NCI-H2196 treated with DMSO at 0.1 percent for 48 hours (cell line): Measurements from ENCODE around the gene SLC12A9.

Source experiments
- DNase-seq: peaks from one replicate; lab custom pipeline; 2025; ENCODE audit not compliant: unreplicated experiment; lab: John Stamatoyannopoulos, UW

Gene SLC12A9

DNA sequence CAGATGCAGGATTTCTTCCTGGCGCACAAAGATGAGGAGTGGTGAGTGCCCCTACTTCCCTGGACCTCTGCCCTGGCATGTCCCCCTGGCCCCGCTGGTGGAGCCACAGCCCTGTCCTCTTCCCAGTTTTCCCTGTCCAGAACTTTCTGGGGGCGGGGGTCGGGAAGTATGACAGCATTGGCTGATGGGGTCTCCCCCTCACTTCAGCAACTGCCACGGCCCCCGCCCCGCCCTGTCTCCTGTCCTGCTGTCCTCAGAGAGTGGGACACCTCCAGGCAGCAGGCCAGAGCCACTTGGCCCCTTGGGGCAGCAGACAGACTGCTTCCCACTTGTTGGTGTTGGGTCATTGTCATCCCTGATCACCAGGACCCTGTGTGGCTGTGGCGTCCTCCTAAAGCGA, 29.7 kb downstream of the SLC12A9 start:
- DNase-seq, result no peak

DNA sequence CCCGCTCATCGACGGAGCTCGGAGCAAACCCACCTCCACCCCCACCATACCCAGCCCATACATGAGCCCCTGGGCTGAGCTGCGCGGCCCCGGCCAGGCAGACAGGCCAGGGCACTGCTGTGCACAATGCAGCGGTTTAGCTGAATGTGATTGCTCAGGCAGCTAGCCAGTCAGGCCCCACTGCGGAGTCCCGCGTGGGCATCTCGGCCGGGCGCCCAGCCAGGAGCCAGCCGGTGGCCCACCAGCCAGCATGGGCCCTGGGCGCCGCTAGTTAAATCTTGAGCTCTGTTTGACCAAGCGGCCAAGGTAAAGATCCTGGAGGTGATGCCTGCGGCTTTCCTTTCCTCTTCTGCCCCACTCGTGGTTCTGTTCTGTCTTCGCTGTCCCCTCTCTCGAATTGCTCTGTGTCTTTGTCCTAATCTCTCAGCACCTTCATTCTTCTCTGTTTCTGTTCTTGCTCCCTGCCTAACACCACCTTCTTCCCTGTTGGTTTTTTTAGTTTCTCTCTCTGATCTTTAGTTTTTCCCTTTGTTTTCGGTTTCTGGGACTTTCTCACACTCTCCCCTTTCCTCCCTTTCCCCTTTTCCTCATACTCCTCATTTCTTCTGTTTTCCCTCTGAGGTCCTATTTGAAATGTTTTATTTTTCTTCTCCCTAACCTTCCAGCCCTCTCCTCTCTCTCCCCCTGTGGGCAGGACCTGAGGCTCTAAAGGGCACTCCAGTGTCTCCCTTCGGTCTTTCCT, 30.4 kb downstream of the SLC12A9 start:
- DNase-seq, result no peak

DNA sequence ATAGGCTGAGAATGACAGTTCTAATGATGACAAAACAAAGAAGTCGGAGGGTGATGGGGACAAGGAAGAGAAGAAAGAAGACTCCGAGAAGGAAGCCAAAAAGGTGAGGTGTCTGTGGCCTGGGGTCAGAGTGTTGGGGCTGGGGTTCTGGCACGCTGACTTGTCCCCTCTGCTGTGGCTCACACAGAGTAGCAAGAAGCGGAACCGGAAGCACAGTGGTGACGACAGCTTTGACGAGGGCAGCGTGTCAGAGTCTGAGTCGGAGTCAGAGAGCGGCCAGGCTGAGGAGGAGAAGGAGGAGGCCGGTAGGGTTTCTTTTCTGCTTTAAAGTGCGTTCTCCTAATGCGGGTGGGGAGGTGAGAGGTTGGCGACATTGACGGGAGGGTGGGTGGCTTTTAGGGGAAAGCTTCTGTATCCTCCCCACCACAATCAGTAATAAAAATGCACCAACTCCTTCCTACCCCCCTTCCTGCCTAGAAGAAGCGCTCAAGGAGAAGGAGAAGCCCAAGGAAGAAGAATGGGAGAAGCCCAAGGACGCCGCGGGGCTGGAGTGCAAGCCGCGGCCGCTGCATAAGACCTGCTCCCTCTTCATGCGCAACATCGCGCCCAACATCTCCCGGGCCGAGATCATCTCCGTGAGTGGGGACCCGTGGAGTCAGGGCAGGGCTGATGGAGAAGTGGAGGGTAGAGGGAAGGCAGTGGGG, 32.4 kb downstream of the SLC12A9 start:
- DNase-seq, result no peak

DNA sequence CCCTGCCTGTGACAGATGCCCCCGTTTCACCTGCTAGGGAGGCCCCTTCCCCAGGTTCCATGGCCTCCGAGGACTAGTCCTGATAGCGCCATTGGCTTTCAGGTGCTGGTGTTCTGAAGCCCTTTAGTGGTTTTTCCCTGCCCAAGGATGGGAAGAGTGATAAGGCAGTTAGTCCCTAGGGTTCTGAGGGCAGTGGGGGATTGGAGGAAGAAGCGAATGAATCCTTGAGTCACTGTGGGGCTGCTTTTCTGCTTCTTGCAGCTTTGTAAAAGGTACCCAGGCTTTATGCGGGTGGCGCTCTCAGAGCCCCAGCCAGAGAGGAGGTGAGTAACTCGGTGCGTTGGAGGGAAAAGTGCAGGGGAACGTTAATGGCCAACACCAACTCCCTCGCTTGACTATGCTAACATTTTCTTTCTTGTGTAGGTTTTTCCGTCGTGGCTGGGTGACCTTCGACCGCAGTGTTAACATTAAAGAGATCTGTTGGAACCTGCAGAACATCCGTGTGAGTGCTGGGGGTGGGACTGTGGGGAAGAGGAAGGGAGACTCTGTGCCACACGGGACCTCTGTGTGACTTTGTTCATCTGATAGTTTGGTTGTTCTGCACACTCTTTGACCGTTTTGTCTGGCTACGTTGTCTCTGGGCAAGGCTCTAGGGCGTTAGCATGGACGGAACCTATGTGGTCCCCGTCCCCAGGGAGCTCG, 33.1 kb downstream of the SLC12A9 start:
- no peak for DNase-seq

DNA sequence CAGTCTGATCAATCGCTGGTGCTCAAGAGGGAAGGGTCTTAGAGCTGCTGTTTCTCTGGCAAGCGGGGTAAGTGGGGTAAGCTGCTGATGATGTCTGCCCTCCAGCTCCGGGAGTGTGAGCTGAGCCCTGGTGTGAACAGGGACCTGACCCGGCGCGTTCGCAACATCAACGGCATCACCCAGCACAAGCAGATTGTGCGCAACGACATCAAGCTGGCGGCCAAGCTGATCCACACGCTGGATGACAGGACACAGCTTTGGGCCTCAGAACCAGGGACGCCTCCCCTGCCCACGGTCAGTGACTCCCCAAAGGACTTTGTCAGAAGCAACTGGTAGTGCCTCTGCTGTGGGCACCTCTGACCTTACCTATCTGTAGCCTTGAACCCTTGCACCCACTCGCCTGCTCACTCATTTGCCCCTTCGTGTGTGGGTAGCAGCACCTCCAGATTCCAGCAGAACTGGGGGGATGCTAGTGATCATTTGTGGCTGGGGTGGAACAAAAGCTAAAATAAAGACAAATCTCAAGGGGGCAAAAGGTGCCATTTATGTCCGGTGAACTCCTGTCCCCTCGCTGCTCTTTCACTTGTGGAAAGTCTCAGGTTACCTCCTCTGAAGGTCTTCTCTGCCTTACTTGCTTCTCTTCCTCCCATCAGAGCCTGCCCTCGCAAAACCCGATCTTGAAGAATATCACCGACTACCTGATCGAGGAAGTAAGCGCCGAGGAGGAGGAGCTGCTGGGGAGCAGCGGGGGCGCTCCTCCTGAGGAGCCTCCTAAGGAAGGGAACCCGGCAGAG, 33.8 kb downstream of the SLC12A9 start:
- DNase-seq, result no peak

DNA sequence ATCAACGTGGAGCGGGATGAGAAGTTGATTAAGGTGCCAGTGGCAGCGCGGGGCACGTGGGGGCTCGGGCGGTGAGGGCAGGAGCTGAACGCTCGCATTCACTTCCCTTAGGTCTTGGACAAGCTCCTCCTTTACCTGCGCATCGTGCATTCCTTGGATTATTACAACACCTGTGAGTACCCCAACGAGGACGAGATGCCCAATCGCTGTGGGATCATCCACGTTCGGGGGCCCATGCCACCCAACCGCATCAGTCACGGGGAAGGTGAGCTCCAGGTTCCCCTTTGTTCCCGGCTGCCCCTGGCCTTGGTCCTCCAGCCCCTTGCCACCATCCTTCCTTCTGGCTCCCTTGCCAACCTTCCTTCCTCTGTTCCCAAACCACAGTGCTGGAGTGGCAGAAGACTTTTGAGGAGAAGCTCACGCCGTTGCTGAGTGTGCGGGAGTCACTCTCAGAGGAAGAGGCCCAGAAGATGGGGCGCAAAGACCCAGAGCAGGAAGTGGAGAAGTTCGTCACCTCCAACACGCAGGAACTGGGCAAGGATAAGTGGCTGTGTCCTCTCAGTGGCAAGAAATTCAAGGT, 34.5 kb downstream of the SLC12A9 start:
- no peak for DNase-seq

DNA sequence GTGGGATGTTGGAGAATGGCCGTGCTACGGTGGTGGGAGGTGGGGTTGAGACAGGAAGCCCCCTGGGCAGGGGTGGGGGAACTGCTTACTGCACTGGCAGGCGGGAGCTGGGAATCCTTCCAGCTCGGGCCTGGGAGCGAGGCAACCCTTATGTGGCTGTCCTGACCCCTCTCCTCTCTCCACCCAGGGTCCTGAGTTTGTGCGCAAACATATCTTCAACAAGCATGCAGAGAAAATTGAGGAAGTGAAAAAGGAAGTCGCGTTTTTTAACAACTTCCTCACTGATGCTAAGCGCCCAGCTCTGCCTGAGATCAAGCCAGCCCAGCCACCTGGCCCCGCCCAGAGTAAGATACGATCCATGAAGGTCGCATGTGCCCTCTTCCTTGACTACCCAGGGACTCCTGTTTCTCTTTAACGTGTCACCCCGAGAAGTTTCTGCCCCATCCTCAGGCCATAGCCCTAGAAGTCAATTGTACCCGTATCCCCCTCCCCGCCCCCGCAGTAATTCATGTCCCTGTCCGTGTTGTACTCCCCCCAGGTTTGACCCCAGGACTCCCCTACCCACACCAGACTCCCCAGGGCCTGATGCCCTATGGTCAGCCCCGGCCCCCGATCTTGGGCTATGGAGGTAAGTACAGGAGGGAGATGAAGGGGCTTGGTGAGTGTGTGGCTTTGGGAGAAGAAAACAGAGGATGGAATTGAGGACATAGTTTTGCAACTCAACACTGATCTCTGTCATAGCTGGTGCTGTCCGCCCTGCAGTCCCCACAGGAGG, 35.2 kb downstream of the SLC12A9 start:
- no peak for DNase-seq

DNA sequence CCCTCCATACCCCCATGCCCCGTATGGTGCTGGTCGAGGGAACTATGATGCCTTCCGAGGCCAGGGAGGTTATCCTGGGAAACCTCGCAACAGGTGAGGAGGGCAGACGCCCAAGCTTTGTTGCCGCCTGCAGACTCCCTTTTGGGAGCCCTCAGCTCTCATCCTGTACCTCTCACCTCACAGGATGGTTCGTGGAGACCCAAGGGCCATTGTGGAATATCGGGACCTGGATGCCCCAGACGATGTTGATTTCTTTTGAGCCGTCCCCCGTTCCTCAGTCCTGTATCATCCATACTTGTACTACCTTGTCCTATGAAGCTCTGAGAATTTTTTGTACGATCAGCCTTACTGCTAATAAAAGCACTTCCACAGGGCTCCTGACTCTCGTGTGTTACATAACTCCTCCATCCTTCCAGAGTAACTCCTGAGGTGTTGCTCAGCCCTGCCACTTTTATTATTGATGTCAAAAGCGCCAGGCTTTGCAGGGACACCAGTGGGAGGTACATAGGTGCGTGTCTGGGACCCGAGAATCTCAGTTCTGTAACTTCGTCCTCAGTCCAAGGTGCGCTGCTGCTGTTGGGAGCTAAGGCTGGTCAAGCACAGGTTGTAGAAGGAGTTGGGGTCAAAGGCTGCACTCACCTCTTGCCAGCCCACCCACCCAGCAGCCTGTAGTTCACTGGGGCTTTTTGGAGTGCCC, 35.9 kb downstream of the SLC12A9 start:
- no peak for DNase-seq

DNA sequence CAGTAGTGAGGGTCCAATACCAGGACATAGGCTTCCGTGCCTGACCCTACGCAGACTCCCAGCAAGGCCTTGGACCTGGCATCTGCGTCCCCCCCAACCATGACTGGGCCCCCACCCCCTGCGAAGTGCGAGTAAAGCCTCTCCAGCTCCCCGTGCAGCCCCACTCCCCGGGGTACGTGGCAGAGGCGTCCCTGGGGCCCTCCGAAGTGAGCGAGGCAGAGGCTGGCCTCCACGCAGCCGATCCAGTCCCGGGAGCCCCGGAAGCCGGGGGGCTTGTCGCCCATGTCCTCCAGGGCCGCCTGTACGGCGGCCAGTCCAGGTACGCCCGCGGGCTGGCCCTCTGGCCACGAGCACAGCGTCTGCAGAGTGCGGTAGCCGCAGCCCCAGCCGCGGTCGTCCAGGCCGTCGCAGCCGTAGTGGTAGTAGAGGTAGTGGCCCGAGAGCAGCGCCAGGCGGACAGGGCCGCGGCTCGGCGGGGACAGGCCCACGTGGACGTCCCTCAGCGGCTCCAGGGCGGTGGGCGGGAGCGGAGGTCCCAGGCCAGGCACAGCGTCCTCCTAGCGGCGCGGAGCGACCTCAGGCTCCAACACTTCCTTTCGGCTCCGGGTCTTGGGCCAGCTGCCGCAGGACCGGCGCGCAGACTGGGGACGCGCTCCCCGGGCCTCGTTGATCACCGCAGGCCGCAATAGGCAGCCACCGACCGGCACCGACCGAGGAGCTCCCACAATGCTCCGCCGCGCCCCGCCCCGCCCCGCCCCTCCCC, 36.7 kb downstream of the SLC12A9 start, which contains the start of gene UFSP1:
Gene UFSP1 (minus strand): TSS at position 728 of the 763 bp plus-strand sequence. CDS start 444 bp downstream, at position 284.
- no peak for DNase-seq

DNA sequence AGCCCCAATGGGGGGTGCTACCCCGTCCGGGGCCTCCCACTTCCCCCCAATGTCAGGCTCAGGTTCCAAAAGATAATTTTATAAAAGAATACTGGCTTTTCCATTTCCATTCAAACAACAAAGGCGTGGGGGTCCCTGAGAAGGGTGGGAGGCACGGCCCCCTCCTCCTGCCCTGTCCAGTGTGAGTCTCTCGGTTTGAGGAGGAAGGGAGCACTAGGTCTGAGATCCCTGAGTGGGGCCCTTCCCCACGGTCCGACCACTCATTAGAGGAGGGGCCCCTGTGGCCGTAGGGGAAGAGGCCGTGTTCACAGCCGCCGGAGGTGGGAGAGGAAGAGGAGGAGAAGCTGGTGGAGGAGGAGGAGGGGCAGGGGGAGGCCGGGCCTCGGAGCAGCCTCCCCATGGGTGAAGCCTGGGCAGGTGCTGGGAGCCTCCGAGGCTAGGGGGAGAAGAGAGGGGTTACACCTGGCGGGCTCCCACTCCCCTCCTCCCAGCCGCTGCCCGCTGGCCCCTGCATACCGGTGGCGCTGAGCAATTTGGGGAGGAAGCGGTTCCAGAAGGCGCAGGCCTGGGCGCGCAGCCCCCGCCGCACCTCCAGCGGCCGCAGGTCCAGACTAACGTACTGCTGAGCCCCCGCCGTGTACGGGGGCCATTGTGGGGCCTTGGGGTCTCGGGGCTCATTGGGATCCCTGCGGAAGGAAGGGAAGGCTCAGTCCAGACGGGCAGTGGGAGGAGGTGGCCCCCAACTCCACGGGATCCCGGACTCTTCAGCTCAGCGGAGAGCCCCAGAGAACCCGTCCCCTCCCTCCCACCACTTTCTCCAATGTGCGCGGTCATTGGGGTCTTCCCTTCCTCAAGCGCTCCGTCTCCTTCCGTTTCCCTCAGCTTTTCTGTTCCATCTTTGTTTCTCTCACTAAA, 38.4 kb downstream of the SLC12A9 start:
- no peak for DNase-seq

DNA sequence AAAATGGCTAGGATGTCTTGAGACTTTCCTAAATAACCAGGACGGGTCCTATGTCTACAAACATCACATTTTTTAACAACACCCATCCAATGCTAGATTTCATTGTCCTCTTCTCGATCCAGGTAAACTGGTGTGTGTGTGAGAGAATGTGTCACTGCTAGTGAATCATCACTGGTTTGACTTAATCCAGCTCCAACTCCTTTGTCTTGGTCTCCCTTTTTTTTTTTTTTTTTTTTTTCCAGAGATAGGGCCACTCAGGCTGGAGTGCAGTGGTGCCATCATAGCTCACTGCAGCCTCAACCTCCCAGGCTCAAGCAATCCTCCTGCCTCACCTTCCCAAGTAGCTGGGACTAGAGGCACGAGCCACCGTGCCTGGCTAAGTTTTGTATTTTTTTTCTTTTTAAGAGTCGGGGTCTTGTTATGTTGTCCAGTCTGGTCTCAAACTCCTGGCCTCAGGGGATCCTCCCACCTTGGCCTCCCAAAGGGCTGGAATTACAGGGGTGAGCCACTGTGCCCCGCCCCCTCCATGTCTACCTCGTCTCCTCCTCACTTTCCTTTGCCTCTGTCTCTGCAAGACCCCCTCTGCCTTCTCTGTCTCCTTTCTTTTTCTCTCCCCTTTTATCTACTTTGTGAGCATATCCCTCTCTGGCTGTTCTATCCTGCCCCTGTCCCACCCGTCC, 39.2 kb downstream of the SLC12A9 start:
- no peak for DNase-seq

DNA sequence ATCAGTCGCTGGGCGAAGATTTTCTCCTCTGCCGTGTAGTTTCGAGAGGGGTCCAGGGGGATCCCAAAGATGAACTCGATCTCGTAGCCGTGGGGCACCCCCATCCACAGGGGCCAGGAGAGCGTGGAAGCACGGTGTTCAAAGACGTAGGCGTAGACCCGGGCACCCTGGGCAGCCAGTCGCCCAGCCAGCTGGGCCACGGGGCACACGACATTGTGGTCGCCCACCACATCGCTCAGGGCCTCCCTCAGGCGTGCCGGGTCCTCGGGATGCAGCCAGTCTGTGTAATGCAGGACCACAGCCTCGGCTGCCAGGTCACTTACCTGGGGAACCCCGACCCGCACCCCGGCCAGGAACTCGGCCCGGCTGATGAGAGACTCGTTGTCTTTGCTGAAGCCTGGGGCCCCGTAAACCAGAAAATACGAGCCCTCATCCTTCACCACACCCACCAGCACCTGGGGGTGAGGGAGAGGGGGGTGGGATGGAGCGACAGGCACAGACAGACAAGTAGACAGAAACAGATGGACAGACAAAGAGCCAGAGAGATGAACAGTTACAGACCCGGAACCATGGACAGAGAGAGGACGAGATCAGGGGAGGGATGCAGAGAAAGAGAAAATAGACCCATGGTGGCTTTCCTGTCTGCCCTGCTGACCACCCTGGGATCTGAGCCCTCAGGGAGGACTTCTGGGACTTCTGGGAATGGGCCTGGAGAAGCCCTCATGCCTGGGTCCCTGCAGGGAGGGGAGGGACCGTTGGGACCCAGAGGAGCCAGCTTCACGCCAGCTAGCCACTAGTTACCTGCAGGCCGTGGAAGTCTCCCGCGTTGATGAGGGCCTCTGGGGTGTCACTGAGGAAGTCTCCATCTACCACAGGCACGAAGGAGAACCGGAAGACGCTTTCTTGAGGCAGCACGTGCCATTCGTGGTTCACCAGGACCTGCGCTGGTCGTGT, 40.1 kb downstream of the SLC12A9 start:
- DNase-seq, result no peak

DNA sequence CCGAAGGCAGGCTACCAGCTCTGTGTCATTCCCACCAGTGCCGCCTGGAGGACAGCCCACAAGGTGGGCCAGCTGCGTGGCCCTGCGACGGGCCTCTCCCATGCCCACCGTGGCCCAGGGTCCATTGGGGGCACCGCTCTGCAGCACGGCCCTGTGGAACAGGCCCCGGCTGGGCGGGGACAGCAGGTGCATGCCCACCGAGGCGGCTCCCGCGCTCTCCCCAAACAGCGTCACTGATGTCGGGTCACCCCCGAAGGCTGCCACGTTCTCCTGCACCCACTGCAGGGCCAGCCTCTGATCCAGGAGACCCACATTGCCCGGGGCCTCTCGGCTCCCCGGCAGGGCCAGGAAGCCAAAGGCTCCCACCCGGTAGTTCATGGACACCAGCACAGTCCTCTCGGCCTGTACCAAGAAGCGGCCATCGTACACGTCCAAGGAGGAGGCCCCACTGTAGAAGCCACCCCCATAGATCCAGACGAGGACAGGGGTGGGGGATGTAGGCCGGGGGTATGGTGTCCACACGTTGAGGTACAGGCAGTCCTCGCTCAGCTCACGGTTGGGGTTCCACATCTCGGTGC, 40.9 kb downstream of the SLC12A9 start:
- no peak for DNase-seq

DNA sequence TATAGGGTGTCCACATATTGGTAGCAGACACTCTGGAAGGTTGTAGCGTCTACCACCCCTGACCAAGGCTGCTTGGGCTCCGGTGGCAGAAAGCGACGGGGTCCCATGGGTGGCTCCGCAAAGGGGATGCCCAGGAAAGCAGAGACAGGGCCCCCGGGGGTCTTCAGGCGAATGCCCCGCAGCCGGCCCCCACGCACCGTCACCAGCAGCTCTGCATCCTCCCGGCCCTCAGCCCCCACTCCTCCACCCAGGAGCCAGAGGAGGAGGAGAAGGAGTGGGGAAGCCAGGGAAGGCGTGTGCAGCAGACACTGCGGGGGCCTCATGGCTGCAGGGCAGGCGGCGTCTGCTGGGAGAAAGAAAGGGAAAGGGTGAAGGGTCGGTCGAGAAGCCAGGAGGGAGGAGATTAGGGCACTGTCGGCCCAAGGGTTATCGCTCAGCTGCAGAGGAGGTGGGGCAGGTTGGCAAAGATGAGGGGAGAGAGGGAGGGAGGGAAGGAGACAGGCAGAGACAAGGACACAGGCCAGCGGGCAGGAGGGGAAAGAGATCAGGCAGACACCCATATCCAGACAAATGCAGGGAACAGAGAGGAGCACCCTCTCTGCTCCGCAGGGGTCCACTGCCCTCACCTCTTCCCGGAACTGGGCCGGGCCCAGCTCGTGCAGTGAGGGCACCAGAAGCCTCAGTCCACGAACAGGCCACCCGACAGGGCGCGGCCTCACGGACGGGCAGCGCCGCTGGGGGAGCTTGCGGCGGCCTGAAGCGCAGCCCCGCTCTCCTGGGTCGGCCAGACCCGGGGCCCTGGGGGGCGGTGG, 41.6 kb downstream of the SLC12A9 start:
- no peak for DNase-seq
